Liver (tissue), 9 donors: ENCODE results near the gene TBX1. TPM values are rescaled to one million over a fixed set of nuclear protein-coding genes. Genes with fewer than 3 reads are reported as not detected.

Source experiments
- DNase-seq: peaks from one replicate; pipeline ENCODE4 v3.0.0-alpha.2; 2017; ENCODE audit warnings: low spot score
- H3K27ac ChIP-seq, 2 donors: one replicate each; pipeline ENCODE4 v1.7.0; 2013; ENCODE audit warnings: inconsistent platforms in 2 of 2, low read length in 2 of 2, control low read depth in 1 of 2, low read depth in 1 of 2, mild to moderate bottlenecking in 1 of 2
- H3K27me3 ChIP-seq, 4 donors: one replicate each; pipeline versions ENCODE4 v1.6.1 to v1.7.0; 2013; ENCODE audit warnings: low read length in 3 of 4, inconsistent platforms in 1 of 4, mild to moderate bottlenecking in 1 of 4, moderate library complexity in 1 of 4; ENCODE audit not compliant: control insufficient read depth in 4 of 4, insufficient read depth in 4 of 4
- H3K36me3 ChIP-seq, 4 donors: one replicate each; pipeline versions ENCODE4 v1.6.1 to v1.7.0; 2013; ENCODE audit warnings: low read length in 3 of 4, mild to moderate bottlenecking in 3 of 4, low read depth in 1 of 4, moderate library complexity in 1 of 4; ENCODE audit not compliant: control insufficient read depth in 4 of 4, insufficient read depth in 3 of 4
- H3K4me1 ChIP-seq, 4 donors: one replicate each; pipeline versions ENCODE4 v1.6.1 to v1.7.0; 2013; ENCODE audit warnings: low read length in 3 of 4, mild to moderate bottlenecking in 3 of 4, moderate library complexity in 1 of 4; ENCODE audit not compliant: control insufficient read depth in 4 of 4, insufficient read depth in 4 of 4
- H3K4me3 ChIP-seq, 3 donors: one replicate each; pipeline versions ENCODE4 v1.6.1 to v1.7.0; 2013; ENCODE audit warnings: low read length in 3 of 3, control low read depth in 1 of 3, low read depth in 1 of 3, mild to moderate bottlenecking in 1 of 3
- H3K9ac ChIP-seq, 2 donors: one replicate each; pipeline ENCODE4 v1.7.0; 2013; ENCODE audit warnings: low read length in 2 of 2, mild to moderate bottlenecking in 2 of 2, moderate library complexity in 2 of 2, control low read depth in 1 of 2, low read depth in 1 of 2
- H3K9me3 ChIP-seq, 4 donors: one replicate each; pipeline versions ENCODE4 v1.6.1 to v1.7.0; 2013; ENCODE audit warnings: low read length in 3 of 4; ENCODE audit not compliant: control insufficient read depth in 4 of 4
- ATF3 ChIP-seq: IDR thresholded peaks from 2 replicates; pipeline ENCODE4 v1.6.1; 2016; ENCODE audit warnings: antibody characterized with exemption
- CTCF ChIP-seq: fragments of 150-350 bp; IDR thresholded peaks from 2 replicates; pipeline ENCODE4 v1.5.1; 2017; ENCODE audit warnings: improper control_type of control experiment, low read depth, low read length; ENCODE audit not compliant: missing input control
- EGR1 ChIP-seq, 2 donors: IDR thresholded peaks; 2 replicates each; pipeline ENCODE4 v1.6.1; 2016 to 2018; ENCODE audit warnings: antibody characterized with exemption in 2 of 2, low read depth in 2 of 2
- FOXA1 ChIP-seq: IDR thresholded peaks from 2 replicates; pipeline ENCODE4 v1.6.1; 2016; ENCODE audit warnings: antibody characterized with exemption
- GABPA ChIP-seq, 2 donors: IDR thresholded peaks in 1 of 2; conservative IDR thresholded peaks in 1 of 2; 2 replicates each; pipeline ENCODE4 v1.6.1; 2016; ENCODE audit warnings: antibody characterized with exemption in 2 of 2, mild to moderate bottlenecking in 1 of 2, moderate library complexity in 1 of 2
- HNF4A ChIP-seq, 2 donors: conservative IDR thresholded peaks; 2 replicates each; pipeline ENCODE4 v1.6.1; 2016; ENCODE audit warnings: antibody characterized with exemption in 2 of 2, mild to moderate bottlenecking in 2 of 2
- HNF4G ChIP-seq: IDR thresholded peaks from 2 replicates; pipeline ENCODE4 v1.6.1; 2016; ENCODE audit warnings: antibody characterized with exemption
- JUND ChIP-seq, 2 donors: IDR thresholded peaks; 2 replicates each; pipeline ENCODE4 v1.6.1; 2016; ENCODE audit warnings: antibody characterized with exemption in 2 of 2
- MAX ChIP-seq: IDR thresholded peaks from 2 replicates; pipeline ENCODE4 v1.6.1; 2016; ENCODE audit warnings: antibody characterized with exemption
- NR2F2 ChIP-seq: IDR thresholded peaks from 2 replicates; pipeline ENCODE4 v1.6.1; 2016; ENCODE audit warnings: antibody characterized with exemption
- RAD21 ChIP-seq, 2 donors: IDR thresholded peaks; 2 replicates each; pipeline ENCODE4 v1.6.1; 2016; ENCODE audit warnings: antibody characterized with exemption in 2 of 2, mild to moderate bottlenecking in 2 of 2
- REST ChIP-seq: IDR thresholded peaks from 2 replicates; pipeline ENCODE4 v1.6.1; 2016; ENCODE audit warnings: antibody characterized with exemption, mild to moderate bottlenecking
- RXRA ChIP-seq, 2 donors: IDR thresholded peaks; 2 replicates each; pipeline ENCODE4 v1.6.1; 2017 to 2018; ENCODE audit warnings: antibody characterized with exemption in 2 of 2, mild to moderate bottlenecking in 1 of 2
- SP1 ChIP-seq: IDR thresholded peaks from 2 replicates; pipeline ENCODE4 v1.6.1; 2018; ENCODE audit warnings: antibody characterized with exemption, mild to moderate bottlenecking
- TAF1 ChIP-seq: conservative IDR thresholded peaks from 2 replicates; pipeline ENCODE4 v1.6.1; 2016; ENCODE audit warnings: antibody characterized with exemption, mild to moderate bottlenecking
- YY1 ChIP-seq: IDR thresholded peaks from 2 replicates; pipeline ENCODE4 v1.6.1; 2016; ENCODE audit warnings: antibody characterized with exemption, mild to moderate bottlenecking
- ZBTB33 ChIP-seq: IDR thresholded peaks from 2 replicates; pipeline ENCODE4 v1.6.1; 2016; ENCODE audit warnings: antibody characterized with exemption
- WGBS: extraction: QIAGEN DNeasy Blood & Tissue Kit; methylation state at CpG from one replicate; pipeline ENCODE4 v1.1.7; 2013; 5-methylcytosine and 5-hydroxymethylcytosine counted together
- polyA plus RNA-seq, 2 donors: library from polyadenylated mRNA; stranded (reverse) in 1 of 2; unstranded in 1 of 2; fragments of 200-250 nt in 1 of 2; fragments of >200 nt in 1 of 2; fragmentation: Nextera tagmentation in 1 of 2; extraction: Ambion mirVana in 1 of 2; gene quantifications; one replicate each; pipeline versions ENCODE4 v1.2.1 to v1.2.3, GENCODE V29; 2013 to 2015
- total RNA-seq, 2 donors: library from RNA; depleted of rRNA; stranded (reverse); fragments of >200 nt; gene quantifications; one replicate each; pipeline ENCODE4 v1.2.3, GENCODE V29; 2014
- donor health status: healthy.
- donor health status: healthy.
- donor health status: healthy.
- donor health status: healthy.
- donor health status: healthy.

Gene TBX1
- total and polyA plus RNA-seq, 4 donors, result 0.17 to 0.18 TPM; not detected in 2

GRCh38 chr22:19722982-19723231, 37.7 kb upstream of the TBX1 start:
- H3K4me3 ChIP-seq, result no peak overlapping the region
- TF ChIP-seq GABPA (IDR thresholded peaks at IDR 0.05 in 1 of 2, conservative IDR thresholded peaks at IDR 0.05 in 1 of 2), result no peak
- no peak for TF ChIP-seq JUND (IDR thresholded peaks at IDR 0.05)
- TF ChIP-seq RAD21 (IDR thresholded peaks at IDR 0.05), result no peak
- TF ChIP-seq HNF4G, result no peak
- no peak for TF ChIP-seq TAF1
- no peak for TF ChIP-seq HNF4A (conservative IDR thresholded peaks at IDR 0.05)
- H3K9me3 ChIP-seq, result no peaks in the 10 kb centered on the region
- H3K36me3 ChIP-seq, result no peaks in the 10 kb centered on the region
- no peak overlapping the region for H3K9ac ChIP-seq
- no peak overlapping the region for H3K27ac ChIP-seq
- no peak for DNase-seq
- 15% methylated on average over 15 of the region's 15 CpGs for WGBS
- peaks cover 15 to 33% (median 24%) of the 10 kb centered on the region in 4 donors for H3K4me1 ChIP-seq
- peaks cover 0 to 8% (median 5%) of the 10 kb centered on the region in 4 donors for H3K27me3 ChIP-seq

- WGBS, result 7% methylated on average over 80 of the region's 80 CpGs
- no peak within 1 kb of the TSS for H3K9ac ChIP-seq
- DNase-seq, result peak; percentile 76
Observed at GRCh38 chr22:19723232-19723982, 37.2 kb upstream of the TBX1 start, which contains the start of gene GP1BB. TSS of gene GP1BB (plus strand) at chr22:19723539. CDS start at chr22:19723570, 31 bp downstream.

GRCh38 chr22:19723983-19724827, 36.4 kb upstream of the TBX1 start:
- H3K27me3 ChIP-seq, result peaks cover 0 to 8% (median 5%) of the 10 kb centered on the region in 4 donors
- TF ChIP-seq CTCF (no peak), NR2F2 (no peak), YY1 (no peak), ATF3 (no peak), HNF4G (no peak), TAF1 (no peak), REST (no peak), RAD21 (IDR thresholded peaks at IDR 0.05) (no peak), GABPA (IDR thresholded peaks at IDR 0.05 in 1 of 2, conservative IDR thresholded peaks at IDR 0.05 in 1 of 2) (no peak), RXRA (IDR thresholded peaks at IDR 0.05) (no peak), JUND (IDR thresholded peaks at IDR 0.05) (no peak), EGR1 (IDR thresholded peaks at IDR 0.05; ENCODE audit: low read depth in 2 of 2) (no peak), MAX (no peak), FOXA1 (no peak), ZBTB33 (no peak)

More at GRCh38 chr22:19723232-19723982, 37.2 kb upstream of the TBX1 start, which contains the start of gene GP1BB:
- H3K4me3 ChIP-seq, result peak within 1 kb of the TSS in 1 of 3 donors; percentile 29
- H3K36me3 ChIP-seq, result no peaks in the 10 kb centered on the region
- H3K9me3 ChIP-seq, result no peaks in the 10 kb centered on the region
- TF ChIP-seq EGR1 (IDR thresholded peaks at IDR 0.05; ENCODE audit: low read depth in 2 of 2), result no peak
- no peak for TF ChIP-seq HNF4A (conservative IDR thresholded peaks at IDR 0.05)
- TF ChIP-seq SP1, result no peak
- H3K27me3 ChIP-seq, result peaks cover 0 to 8% (median 5%) of the 10 kb centered on the region in 4 donors
- no peak within 1 kb of the TSS for H3K27ac ChIP-seq
- H3K4me1 ChIP-seq, result peaks cover 15 to 28% (median 21%) of the 10 kb centered on the region in 4 donors

More at GRCh38 chr22:19723983-19724827, 36.4 kb upstream of the TBX1 start:
- 9% methylated on average over 89 of the region's 89 CpGs for WGBS
- no peaks in the 10 kb centered on the region for H3K36me3 ChIP-seq
- H3K4me3 ChIP-seq, result peak overlapping the region in 1 of 3 donors; percentile 29
- no peaks in the 10 kb centered on the region for H3K9me3 ChIP-seq
- no peak overlapping the region for H3K9ac ChIP-seq
- H3K27ac ChIP-seq, result no peak overlapping the region
- peaks cover 15 to 23% (median 16%) of the 10 kb centered on the region in 4 donors for H3K4me1 ChIP-seq
- no peak for DNase-seq
